K562 (cell line): ENCODE measurements around the gene GANAB. TPM values are rescaled to one million over a fixed set of nuclear protein-coding genes. Genes with fewer than 3 reads are reported as not detected.

ENCODE experiments used
- CREBBP ChIP-seq: IDR thresholded peaks from one replicate; pipeline ENCODE4 v1.6.1; 2012; ENCODE audit warnings: low read depth, mild to moderate bottlenecking, control low read depth, inconsistent platforms, low read length
- CREM ChIP-seq: IDR thresholded peaks from 2 replicates; pipeline ENCODE4 v1.6.1; 2014; ENCODE audit warnings: antibody characterized with exemption, low read depth
- ELK1 ChIP-seq: sonication (generic); formaldehyde crosslinking; IDR thresholded peaks from 2 replicates; pipeline ENCODE4 v1.8.1; 2022; ENCODE audit warnings: missing genetic modification reagents
- ESRRA ChIP-seq: fragments of 450-650 bp; IDR thresholded peaks from 2 replicates; pipeline ENCODE4 v1.6.1; 2014; ENCODE audit warnings: low read depth, mild to moderate bottlenecking, moderate library complexity, borderline replicate concordance
- HBP1 ChIP-seq: fragments of 450-650 bp; formaldehyde crosslinking; IDR thresholded peaks from 2 replicates; pipeline ENCODE4 v1.4.0; 2022; ENCODE audit warnings: missing genetic modification characterization
- HLTF ChIP-seq: fragments of 450-650 bp; IDR thresholded peaks from 2 replicates; pipeline ENCODE4 v1.6.1; 2016
- ILK ChIP-seq: fragments of 450-650 bp; IDR thresholded peaks from 2 replicates; pipeline ENCODE4 v1.6.1; 2016; ENCODE audit warnings: missing genetic modification characterization, low read depth, mild to moderate bottlenecking, missing compliant biosample characterization, moderate library complexity, borderline replicate concordance
- MYNN ChIP-seq, 2 experiments: sonication (generic); formaldehyde crosslinking in 1 of 2; IDR thresholded peaks; 2 replicates each; pipeline versions ENCODE4 v1.5.0 to v1.6.1; 2016 to 2020; ENCODE audit warnings: antibody characterized with exemption in 1 of 2, missing genetic modification reagents in 1 of 2
- NFRKB ChIP-seq: fragments of 450-650 bp; IDR thresholded peaks from 2 replicates; pipeline ENCODE4 v1.6.1; 2016; ENCODE audit warnings: low read depth
- PCBP1 ChIP-seq: fragments of 200-400 bp; formaldehyde crosslinking; IDR thresholded peaks from 2 replicates; pipeline ENCODE4 v1.6.1; 2018; ENCODE audit warnings: mild to moderate bottlenecking, low read depth, low read length; ENCODE audit not compliant: poor library complexity, severe bottlenecking
- PTTG1 ChIP-seq: fragments of 450-650 bp; IDR thresholded peaks from 2 replicates; pipeline ENCODE4 v1.6.1; 2016; ENCODE audit warnings: low read depth, mild to moderate bottlenecking, missing genetic modification characterization, missing compliant biosample characterization
- RCOR1 ChIP-seq, 2 experiments: IDR thresholded peaks; 2 replicates each; pipeline ENCODE4 v1.6.1; 2012; ENCODE audit warnings: low read depth in 2 of 2, low read length in 2 of 2, borderline replicate concordance in 1 of 2, improper control_type of control experiment in 1 of 2
- SMC3 ChIP-seq: conservative IDR thresholded peaks from 2 replicates; pipeline ENCODE4 v1.6.1; 2011; ENCODE audit warnings: low read depth, low read length, improper control_type of control experiment; ENCODE audit not compliant: insufficient read depth
- TBP ChIP-seq: optimal IDR thresholded peaks from 2 replicates; pipeline ENCODE3; 2011; ENCODE audit warnings: low read depth, low read length, improper control_type of control experiment
- ZBTB17 ChIP-seq: fragments of 450-650 bp; formaldehyde crosslinking; IDR thresholded peaks from 2 replicates; pipeline ENCODE4 v1.4.0; 2020; ENCODE audit warnings: mild to moderate bottlenecking
- ZC3H4 ChIP-seq: sonication (generic); formaldehyde crosslinking; IDR thresholded peaks from 2 replicates; pipeline ENCODE4 v1.9.0; 2021; ENCODE audit warnings: missing genetic modification reagents, borderline replicate concordance
- ZC3H8 ChIP-seq: fragments of 450-650 bp; IDR thresholded peaks from 2 replicates; pipeline ENCODE4 v1.6.1; 2017
- polyA plus RNA-seq, 8 experiments: library from polyadenylated mRNA; depleted of rRNA in 4 of 8; stranded (reverse) in 5 of 8; unstranded in 3 of 8; fragments of >200 nt; fragmentation: Nextera tagmentation in 2 of 8; fragmentation: Illumina TruSeq in 1 of 8; extraction: Ambion mirVana in 2 of 8; extraction: Trizol in 1 of 8; gene quantifications; 2 replicates each; pipeline versions ENCODE4 v1.2.1 to v1.2.3, GENCODE V29; 2011 to 2014; ENCODE audit warnings: inconsistent platforms in 1 of 8, missing spikeins in 1 of 8
- total RNA-seq, 7 experiments: library from RNA; depleted of rRNA in 6 of 7; stranded (reverse); fragments of >200 nt in 6 of 7; fragmentation: Illumina TruSeq in 2 of 7; extraction: Trizol in 2 of 7; gene quantifications; 2 replicates each; pipeline versions ENCODE4 v1.2.1 to v1.2.3, GENCODE V29; 2011 to 2021; ENCODE audit warnings: low replicate concordance in 1 of 7
- TF ChIP-seq, protein P1 (sequence below), 2 experiments: fragments of 150-350 bp in 1 of 2; IDR thresholded peaks; 2 replicates each; pipeline ENCODE4 v1.6.1; 2012 to 2016; ENCODE audit warnings: low read depth in 2 of 2, low read length in 2 of 2, mild to moderate bottlenecking in 1 of 2, moderate library complexity in 1 of 2
- TF ChIP-seq, protein P2 (sequence below): fragments of 250-450 bp; sonication (Bioruptor Pico); IDR thresholded peaks from 2 replicates; pipeline ENCODE4 v1.5.0; 2021
- TF ChIP-seq, protein P3 (sequence below): IDR thresholded peaks from 3 replicates; pipeline ENCODE4 v1.6.1; 2011; ENCODE audit warnings: borderline replicate concordance, mild to moderate bottlenecking; ENCODE audit not compliant: insufficient read length, insufficient read depth

Gene GANAB
- total and polyA plus RNA-seq, 9 of the 15 experiments (the other 6 are each of a cell fraction or from before 2014, with no cell fraction given) = 6.5 to 284 (median 161) TPM

- TF ChIP-seq, protein P1, sequence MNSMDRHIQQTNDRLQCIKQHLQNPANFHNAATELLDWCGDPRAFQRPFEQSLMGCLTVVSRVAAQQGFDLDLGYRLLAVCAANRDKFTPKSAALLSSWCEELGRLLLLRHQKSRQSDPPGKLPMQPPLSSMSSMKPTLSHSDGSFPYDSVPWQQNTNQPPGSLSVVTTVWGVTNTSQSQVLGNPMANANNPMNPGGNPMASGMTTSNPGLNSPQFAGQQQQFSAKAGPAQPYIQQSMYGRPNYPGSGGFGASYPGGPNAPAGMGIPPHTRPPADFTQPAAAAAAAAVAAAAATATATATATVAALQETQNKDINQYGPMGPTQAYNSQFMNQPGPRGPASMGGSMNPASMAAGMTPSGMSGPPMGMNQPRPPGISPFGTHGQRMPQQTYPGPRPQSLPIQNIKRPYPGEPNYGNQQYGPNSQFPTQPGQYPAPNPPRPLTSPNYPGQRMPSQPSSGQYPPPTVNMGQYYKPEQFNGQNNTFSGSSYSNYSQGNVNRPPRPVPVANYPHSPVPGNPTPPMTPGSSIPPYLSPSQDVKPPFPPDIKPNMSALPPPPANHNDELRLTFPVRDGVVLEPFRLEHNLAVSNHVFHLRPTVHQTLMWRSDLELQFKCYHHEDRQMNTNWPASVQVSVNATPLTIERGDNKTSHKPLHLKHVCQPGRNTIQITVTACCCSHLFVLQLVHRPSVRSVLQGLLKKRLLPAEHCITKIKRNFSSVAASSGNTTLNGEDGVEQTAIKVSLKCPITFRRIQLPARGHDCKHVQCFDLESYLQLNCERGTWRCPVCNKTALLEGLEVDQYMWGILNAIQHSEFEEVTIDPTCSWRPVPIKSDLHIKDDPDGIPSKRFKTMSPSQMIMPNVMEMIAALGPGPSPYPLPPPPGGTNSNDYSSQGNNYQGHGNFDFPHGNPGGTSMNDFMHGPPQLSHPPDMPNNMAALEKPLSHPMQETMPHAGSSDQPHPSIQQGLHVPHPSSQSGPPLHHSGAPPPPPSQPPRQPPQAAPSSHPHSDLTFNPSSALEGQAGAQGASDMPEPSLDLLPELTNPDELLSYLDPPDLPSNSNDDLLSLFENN (IDR thresholded peaks at IDR 0.05; ENCODE audit: low read depth in 2 of 2, low read length in 2 of 2) = peak in 1 of 2 experiments; percentile 92; a peak in 2 of 4 replicates
- TF ChIP-seq, protein P2, sequence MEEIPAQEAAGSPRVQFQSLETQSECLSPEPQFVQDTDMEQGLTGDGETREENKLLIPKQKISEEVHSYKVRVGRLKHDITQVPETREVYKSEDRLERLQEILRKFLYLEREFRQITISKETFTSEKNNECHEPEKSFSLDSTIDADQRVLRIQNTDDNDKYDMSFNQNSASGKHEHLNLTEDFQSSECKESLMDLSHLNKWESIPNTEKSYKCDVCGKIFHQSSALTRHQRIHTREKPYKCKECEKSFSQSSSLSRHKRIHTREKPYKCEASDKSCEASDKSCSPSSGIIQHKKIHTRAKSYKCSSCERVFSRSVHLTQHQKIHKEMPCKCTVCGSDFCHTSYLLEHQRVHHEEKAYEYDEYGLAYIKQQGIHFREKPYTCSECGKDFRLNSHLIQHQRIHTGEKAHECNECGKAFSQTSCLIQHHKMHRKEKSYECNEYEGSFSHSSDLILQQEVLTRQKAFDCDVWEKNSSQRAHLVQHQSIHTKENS (CRISPR knock-in tag) = 0 out of 2 replicates have a peak, but pooled peaks have one; percentile 43
- TF ChIP-seq MYNN (IDR thresholded peaks at IDR 0.05) (peak; percentile 79; the same call in 1 of the 2 replicates), MYNN (CRISPR knock-in tag; IDR thresholded peaks at IDR 0.05) (no peak), SMC3 (no peak), PTTG1 (tag) (no peak), TBP (no peak), NFRKB (no peak), PCBP1 (peak; percentile 91), ZBTB17 (CRISPR knock-in tag) (peak; percentile 85), ESRRA (peak; percentile 50; the same call in 1 of the 2 replicates), ELK1 (CRISPR knock-in tag) (no peak), ZC3H4 (CRISPR knock-in tag) (no peak), HBP1 (CRISPR knock-in tag) (peak; percentile 96), ZC3H8 (no peak), CREBBP (peak; percentile 27), RCOR1 (IDR thresholded peaks at IDR 0.05; ENCODE audit: borderline replicate concordance in 1 of 2, low read depth in 2 of 2, low read length in 2 of 2) (peak in 1 of 2 experiments; percentile 32; a peak in 1 of 4 replicates), CREM (peak; percentile 48), ILK (no peak), HLTF (no peak)
- TF ChIP-seq, protein P3, sequence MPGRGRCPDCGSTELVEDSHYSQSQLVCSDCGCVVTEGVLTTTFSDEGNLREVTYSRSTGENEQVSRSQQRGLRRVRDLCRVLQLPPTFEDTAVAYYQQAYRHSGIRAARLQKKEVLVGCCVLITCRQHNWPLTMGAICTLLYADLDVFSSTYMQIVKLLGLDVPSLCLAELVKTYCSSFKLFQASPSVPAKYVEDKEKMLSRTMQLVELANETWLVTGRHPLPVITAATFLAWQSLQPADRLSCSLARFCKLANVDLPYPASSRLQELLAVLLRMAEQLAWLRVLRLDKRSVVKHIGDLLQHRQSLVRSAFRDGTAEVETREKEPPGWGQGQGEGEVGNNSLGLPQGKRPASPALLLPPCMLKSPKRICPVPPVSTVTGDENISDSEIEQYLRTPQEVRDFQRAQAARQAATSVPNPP = no peak
These were observed 18.7 kb upstream of the GANAB start, which contains the start of the genes C11orf98 and CSKMT (continued) for GRCh38 chr11:62665075-62665598.
